ENCODE results near the gene CPSF4L.

CPSF4L gene

GRCh38 chr17:73293031-73293430, 31.4 kb upstream of the CPSF4L start:
- no peak for TF ChIP-seq CTCF (IDR thresholded peaks at IDR 0.05; ENCODE audit: extremely low read depth, missing control alignments)

GRCh38 chr17:73292031-73292531, 30.4 kb upstream of the CPSF4L start:
- no peak for DNase-seq (ENCODE audit: low spot score)
- no peak for TF ChIP-seq CTCF (IDR thresholded peaks at IDR 0.05; ENCODE audit: extremely low read depth, missing control alignments)

More at GRCh38 chr17:73293031-73293430, 31.4 kb upstream of the CPSF4L start:
- no peak for DNase-seq (ENCODE audit: low spot score)

- DNase-seq (ENCODE audit: low spot score) = peak; percentile 61
- no peak for TF ChIP-seq CTCF (IDR thresholded peaks at IDR 0.05; ENCODE audit: extremely low read depth, missing control alignments)
Measured at GRCh38 chr17:73291260-73291801, 29.7 kb upstream of the CPSF4L start.

- TF ChIP-seq CTCF (IDR thresholded peaks at IDR 0.05; ENCODE audit: extremely low read depth, missing control alignments) = no peak
- no peak for DNase-seq (ENCODE audit: low spot score)
Measured at GRCh38 chr17:73290399-73291259, 28.9 kb upstream of the CPSF4L start.

- DNase-seq (ENCODE audit: low spot score) = no peak
- no peak for TF ChIP-seq CTCF (IDR thresholded peaks at IDR 0.05; ENCODE audit: extremely low read depth, missing control alignments)
Measured at GRCh38 chr17:73289549-73290254, 28.0 kb upstream of the CPSF4L start.

- TF ChIP-seq CTCF (IDR thresholded peaks at IDR 0.05; ENCODE audit: extremely low read depth, missing control alignments) = no peak
- DNase-seq (ENCODE audit: low spot score) = no peak
Measured at GRCh38 chr17:73288534-73289302, 27.0 kb upstream of the CPSF4L start.

Data from GM20000 (cell line).